ENCODE data around the gene AKAP6.
"Not testable (repeated sequence)": the region's sequence is repeated elsewhere in the genome, so short reads cannot be mapped to it uniquely, and the experiment has no call there.

AKAP6 gene

DNA sequence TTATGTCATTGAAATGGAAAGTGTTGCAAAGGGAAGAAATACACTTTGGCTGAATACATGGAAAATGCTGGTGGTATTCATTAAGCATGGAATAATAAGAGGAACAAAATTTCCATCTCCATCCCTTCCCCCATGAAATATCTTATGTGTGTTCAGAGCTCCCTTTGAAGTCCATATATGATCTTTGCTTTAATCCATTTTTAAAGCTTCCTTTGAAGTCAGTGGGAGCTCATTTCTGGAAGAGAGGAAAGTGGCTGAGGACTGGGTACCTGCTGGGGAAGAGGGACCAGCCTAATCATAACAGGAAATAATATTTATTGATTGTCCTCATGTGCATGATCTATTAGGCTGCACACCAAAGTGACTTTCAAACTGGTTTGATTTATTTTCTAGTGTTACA is 49.2 kb downstream of the AKAP6 start:
- FAIRE-seq (no peak), DNase-seq (ENCODE audit: insufficient read length, low spot score) (no peak)
- TF ChIP-seq POLR2AphosphoS5 (IDR thresholded peaks at IDR 0.05; ENCODE audit: low read depth, low read length) (no peak), TAF1 (IDR thresholded peaks at IDR 0.05; ENCODE audit: low read depth, low read length) (no peak), POU2F2 (IDR thresholded peaks at IDR 0.05; ENCODE audit: low read depth, low read length) (no peak), PAX5 (IDR thresholded peaks at IDR 0.05; ENCODE audit: insufficient read depth, low read length, severe bottlenecking) (no peak), SPI1 (IDR thresholded peaks at IDR 0.05; ENCODE audit: low read depth, low read length) (no peak), POLR2A (IDR thresholded peaks at IDR 0.05; ENCODE audit: low read depth, low read length) (no peak)

DNA sequence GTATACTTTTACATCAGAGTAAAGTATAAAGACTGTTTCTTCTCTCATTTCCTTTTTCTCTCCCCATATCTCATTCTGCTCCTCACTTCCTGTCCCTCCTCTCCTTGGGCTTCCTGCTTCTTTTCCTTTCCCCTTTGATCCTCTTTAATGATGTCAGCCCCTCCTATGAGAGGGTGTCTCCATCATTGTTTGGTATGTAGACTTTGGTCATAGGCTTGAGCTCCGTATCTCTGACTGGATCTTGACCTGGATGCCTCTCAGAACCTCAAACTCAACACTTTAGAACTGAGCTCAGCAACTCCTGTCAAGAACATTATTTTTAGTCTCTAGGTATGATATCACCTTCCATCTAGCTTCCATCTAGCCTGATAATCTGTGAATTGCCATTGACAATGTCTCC is 50.3 kb downstream of the AKAP6 start:
- FAIRE-seq (no peak), DNase-seq (ENCODE audit: insufficient read length, low spot score) (no peak)
- TF ChIP-seq POLR2A (IDR thresholded peaks at IDR 0.05; ENCODE audit: low read depth, low read length) (no peak), POLR2AphosphoS5 (IDR thresholded peaks at IDR 0.05; ENCODE audit: low read depth, low read length) (no peak), POU2F2 (IDR thresholded peaks at IDR 0.05; ENCODE audit: low read depth, low read length) (no peak), TAF1 (IDR thresholded peaks at IDR 0.05; ENCODE audit: low read depth, low read length) (no peak), PAX5 (IDR thresholded peaks at IDR 0.05; ENCODE audit: insufficient read depth, low read length, severe bottlenecking) (no peak), SPI1 (IDR thresholded peaks at IDR 0.05; ENCODE audit: low read depth, low read length) (no peak)

DNA sequence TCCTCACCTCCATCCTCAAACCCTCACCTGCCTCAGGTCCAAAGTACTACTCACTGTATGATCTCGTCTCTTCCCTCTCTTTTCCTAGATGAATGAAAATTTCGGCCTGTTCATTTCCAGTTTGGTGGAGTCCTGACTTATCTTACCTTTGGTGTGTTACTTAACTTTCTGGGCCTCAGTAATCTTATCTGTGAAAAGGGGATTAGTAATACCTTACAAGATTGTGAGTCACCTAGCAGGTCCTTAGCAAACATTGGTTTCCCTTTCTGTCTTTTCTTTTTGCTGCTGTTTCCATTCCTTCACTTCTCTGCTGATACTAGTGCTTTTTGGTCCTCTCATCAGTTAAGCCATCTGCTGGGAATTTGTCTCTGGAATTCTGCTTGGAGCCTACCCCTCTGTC is 52.8 kb downstream of the AKAP6 start:
- no peak for FAIRE-seq
- no peak for TF ChIP-seq POU2F2 (IDR thresholded peaks at IDR 0.05; ENCODE audit: low read depth, low read length)
- no peak for TF ChIP-seq TAF1 (IDR thresholded peaks at IDR 0.05; ENCODE audit: low read depth, low read length)
- no peak for TF ChIP-seq POLR2AphosphoS5 (IDR thresholded peaks at IDR 0.05; ENCODE audit: low read depth, low read length)
- no peak for TF ChIP-seq POLR2A (IDR thresholded peaks at IDR 0.05; ENCODE audit: low read depth, low read length)
- TF ChIP-seq PAX5 (IDR thresholded peaks at IDR 0.05; ENCODE audit: insufficient read depth, low read length, severe bottlenecking): no peak
- no peak for TF ChIP-seq SPI1 (IDR thresholded peaks at IDR 0.05; ENCODE audit: low read depth, low read length)
- DNase-seq (ENCODE audit: insufficient read length, low spot score): no peak

DNA sequence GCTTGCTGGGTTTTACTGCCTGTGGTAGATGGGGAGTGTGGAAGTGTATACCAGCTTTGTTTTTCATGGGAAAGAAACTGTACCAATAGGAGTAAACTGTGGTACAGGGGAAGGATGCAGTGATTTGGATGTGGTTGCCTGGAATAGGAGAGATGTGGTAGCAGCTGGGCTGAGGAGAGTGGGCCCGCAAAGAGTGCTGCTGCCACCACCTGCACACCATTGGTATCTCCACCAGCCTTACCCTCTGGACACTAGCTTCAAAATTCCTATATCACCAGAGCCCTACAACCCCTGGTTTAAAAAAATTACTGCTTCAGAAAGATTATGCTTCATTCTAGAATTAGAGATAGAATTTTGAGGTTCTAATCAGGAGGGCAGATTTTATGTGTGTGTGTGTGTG is 53.6 kb downstream of the AKAP6 start:
- TF ChIP-seq POLR2A (IDR thresholded peaks at IDR 0.05; ENCODE audit: low read depth, low read length) (no peak), POLR2AphosphoS5 (IDR thresholded peaks at IDR 0.05; ENCODE audit: low read depth, low read length) (no peak), TAF1 (IDR thresholded peaks at IDR 0.05; ENCODE audit: low read depth, low read length) (no peak), PAX5 (IDR thresholded peaks at IDR 0.05; ENCODE audit: insufficient read depth, low read length, severe bottlenecking) (no peak), POU2F2 (IDR thresholded peaks at IDR 0.05; ENCODE audit: low read depth, low read length) (no peak), SPI1 (IDR thresholded peaks at IDR 0.05; ENCODE audit: low read depth, low read length) (no peak)
- no peak for DNase-seq (ENCODE audit: insufficient read length, low spot score)

DNA sequence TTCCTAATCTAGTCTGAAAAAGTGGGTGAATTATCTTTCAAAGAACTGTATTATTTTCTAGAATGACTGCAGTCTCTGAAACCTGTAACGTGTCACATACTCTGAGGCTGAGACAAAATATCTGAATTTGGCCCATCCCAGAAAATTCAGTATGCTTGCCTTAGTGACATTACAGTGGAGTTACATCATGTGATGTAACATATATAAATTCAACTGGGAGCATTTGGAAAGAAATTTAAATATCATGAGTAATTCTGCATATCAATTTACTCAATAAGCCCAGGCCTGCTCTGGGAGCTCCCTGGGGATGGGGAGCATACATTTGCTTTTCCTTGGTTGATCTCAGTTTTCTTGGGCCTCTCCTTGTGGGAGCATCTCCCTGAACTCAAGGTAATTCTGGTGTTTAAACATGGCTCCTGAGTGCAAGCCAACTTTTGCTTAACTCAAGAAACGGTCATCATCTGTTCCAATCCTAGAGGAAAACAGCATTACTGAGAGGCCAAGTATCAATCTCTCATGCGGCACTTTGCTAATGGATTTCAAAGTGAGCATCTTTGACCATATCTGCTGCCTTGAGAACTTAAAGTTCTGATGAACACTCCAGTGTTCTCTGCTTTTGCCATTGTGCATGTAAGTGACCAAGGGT is 54.4 kb downstream of the AKAP6 start:
- TF ChIP-seq POLR2A (IDR thresholded peaks at IDR 0.05; ENCODE audit: low read depth, low read length) (no peak), POU2F2 (IDR thresholded peaks at IDR 0.05; ENCODE audit: low read depth, low read length) (no peak), PAX5 (IDR thresholded peaks at IDR 0.05; ENCODE audit: insufficient read depth, low read length, severe bottlenecking) (no peak), SPI1 (IDR thresholded peaks at IDR 0.05; ENCODE audit: low read depth, low read length) (no peak), TAF1 (IDR thresholded peaks at IDR 0.05; ENCODE audit: low read depth, low read length) (no peak), POLR2AphosphoS5 (IDR thresholded peaks at IDR 0.05; ENCODE audit: low read depth, low read length) (no peak)
- DNase-seq (ENCODE audit: insufficient read length, low spot score): no peak
- FAIRE-seq: no peak

More for the DNA sequence above, 53.6 kb downstream of the AKAP6 start:
- FAIRE-seq: no peak

DNA sequence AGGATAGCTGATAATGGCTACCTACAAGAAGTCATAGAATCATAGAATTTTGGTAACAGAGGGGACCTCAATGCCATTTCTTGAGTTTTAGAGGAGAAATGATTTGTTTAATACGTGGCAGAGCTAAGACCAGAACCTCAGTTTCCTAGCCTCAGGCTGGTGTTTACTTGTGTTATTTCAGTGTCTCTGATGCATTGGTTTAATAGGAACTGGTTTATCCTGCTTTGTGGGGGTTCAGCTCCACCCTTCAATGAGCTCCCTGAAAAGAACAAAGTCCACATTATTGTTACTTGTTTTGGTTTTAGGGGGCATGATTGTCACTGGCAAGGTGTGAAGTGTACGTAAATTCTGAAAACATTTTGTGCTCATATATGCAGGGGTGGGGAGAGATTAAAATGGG is 55.4 kb downstream of the AKAP6 start:
- no peak for FAIRE-seq
- no peak for DNase-seq (ENCODE audit: insufficient read length, low spot score)
- no peak for TF ChIP-seq POLR2AphosphoS5 (IDR thresholded peaks at IDR 0.05; ENCODE audit: low read depth, low read length)
- no peak for TF ChIP-seq PAX5 (IDR thresholded peaks at IDR 0.05; ENCODE audit: insufficient read depth, low read length, severe bottlenecking)
- TF ChIP-seq POLR2A (IDR thresholded peaks at IDR 0.05; ENCODE audit: low read depth, low read length): no peak
- no peak for TF ChIP-seq TAF1 (IDR thresholded peaks at IDR 0.05; ENCODE audit: low read depth, low read length)

DNA sequence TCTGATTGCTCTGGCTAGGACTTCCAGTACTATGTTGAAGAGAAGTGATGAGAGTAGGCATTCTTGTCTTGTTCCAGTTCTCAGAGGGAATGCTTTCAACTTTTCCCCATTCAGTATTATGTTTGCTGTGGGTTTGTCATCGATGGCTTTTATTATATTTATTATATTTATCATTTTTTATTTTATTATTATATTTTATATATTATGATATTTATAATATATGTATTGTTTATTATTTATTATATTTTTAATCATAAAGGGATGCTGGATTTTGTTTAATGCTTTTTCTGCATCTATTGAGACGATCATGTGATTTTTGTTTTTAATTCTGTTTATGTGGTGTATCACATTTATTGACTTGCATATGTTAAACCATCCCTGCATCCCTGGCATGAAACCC is 58.2 kb downstream of the AKAP6 start:
- not testable (repeated sequence) for FAIRE-seq; DNase-seq (ENCODE audit: insufficient read length, low spot score)

DNA sequence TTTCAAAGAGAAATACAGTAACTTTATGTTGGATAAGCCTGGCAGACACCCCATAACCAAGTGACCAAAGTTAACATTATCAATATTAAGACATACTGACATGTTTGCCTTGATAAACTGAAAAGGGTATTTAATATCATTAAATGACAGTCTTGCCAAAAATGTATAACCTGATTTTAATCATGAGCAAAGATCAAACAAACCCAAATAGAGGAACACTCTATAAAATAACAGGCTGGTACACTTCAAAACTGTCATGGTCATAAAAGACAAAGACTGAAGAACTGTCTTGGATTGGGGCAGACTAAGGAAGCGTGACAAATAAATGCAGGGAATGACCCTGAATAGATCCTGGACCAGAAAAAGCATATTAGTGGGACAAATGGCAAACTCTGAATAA is 64.0 kb downstream of the AKAP6 start:
- TF ChIP-seq POU2F2 (IDR thresholded peaks at IDR 0.05; ENCODE audit: low read depth, low read length) (no peak), SPI1 (IDR thresholded peaks at IDR 0.05; ENCODE audit: low read depth, low read length) (no peak), TAF1 (IDR thresholded peaks at IDR 0.05; ENCODE audit: low read depth, low read length) (no peak), POLR2A (IDR thresholded peaks at IDR 0.05; ENCODE audit: low read depth, low read length) (no peak), POLR2AphosphoS5 (IDR thresholded peaks at IDR 0.05; ENCODE audit: low read depth, low read length) (no peak), PAX5 (IDR thresholded peaks at IDR 0.05; ENCODE audit: insufficient read depth, low read length, severe bottlenecking) (no peak)
- no peak for DNase-seq (ENCODE audit: insufficient read length, low spot score)
- no peak for FAIRE-seq

DNA sequence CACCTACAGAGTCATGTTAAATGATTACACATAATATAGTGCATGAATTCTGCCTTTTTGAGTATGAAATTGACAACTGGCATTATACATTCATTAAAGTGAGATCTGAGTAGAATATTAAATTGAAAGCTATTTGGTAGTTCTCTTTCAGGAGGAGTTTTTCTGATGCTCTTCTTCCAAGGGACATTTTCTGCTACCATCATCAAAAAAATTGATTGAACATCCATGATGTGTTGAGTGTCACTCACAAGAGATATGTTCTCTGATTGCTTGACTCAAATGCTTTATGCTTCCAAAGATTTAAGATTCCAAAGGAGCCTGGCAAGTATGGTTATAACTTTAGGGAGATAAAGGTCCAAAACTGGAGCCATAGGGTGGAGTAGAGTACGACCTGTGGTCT is 64.9 kb downstream of the AKAP6 start:
- DNase-seq (ENCODE audit: insufficient read length, low spot score): no peak
- TF ChIP-seq POU2F2 (IDR thresholded peaks at IDR 0.05; ENCODE audit: low read depth, low read length): no peak
- no peak for TF ChIP-seq PAX5 (IDR thresholded peaks at IDR 0.05; ENCODE audit: insufficient read depth, low read length, severe bottlenecking)
- no peak for TF ChIP-seq POLR2AphosphoS5 (IDR thresholded peaks at IDR 0.05; ENCODE audit: low read depth, low read length)
- no peak for TF ChIP-seq POLR2A (IDR thresholded peaks at IDR 0.05; ENCODE audit: low read depth, low read length)
- no peak for TF ChIP-seq SPI1 (IDR thresholded peaks at IDR 0.05; ENCODE audit: low read depth, low read length)
- no peak for TF ChIP-seq TAF1 (IDR thresholded peaks at IDR 0.05; ENCODE audit: low read depth, low read length)
- FAIRE-seq: no peak

DNA sequence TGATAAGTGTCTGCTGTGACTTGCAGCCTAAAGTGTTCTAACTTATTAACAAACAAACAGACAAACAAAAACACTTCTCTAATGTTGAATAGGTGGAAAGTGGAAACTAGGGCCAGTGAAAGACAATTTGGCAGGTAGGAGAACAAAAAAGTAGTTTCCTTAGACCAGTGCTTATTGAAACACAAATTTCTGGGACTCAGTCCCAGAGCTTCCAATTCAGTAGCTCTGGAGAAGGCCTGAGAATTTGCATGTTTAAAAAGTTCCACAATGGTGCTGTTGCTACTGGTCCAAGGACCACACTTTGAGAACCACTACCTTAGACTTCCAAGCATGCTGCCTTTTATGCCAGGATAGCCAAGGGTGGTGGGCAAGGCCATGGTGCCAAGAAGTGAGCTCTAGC is 67.8 kb downstream of the AKAP6 start:
- no peak for DNase-seq (ENCODE audit: insufficient read length, low spot score)
- FAIRE-seq: no peak
- no peak for TF ChIP-seq PAX5 (IDR thresholded peaks at IDR 0.05; ENCODE audit: insufficient read depth, low read length, severe bottlenecking)
- TF ChIP-seq POU2F2 (IDR thresholded peaks at IDR 0.05; ENCODE audit: low read depth, low read length): no peak

Data from GM12891 (cell line).